WTC11 (cell line): ENCODE results near the gene ZNF668. TPM values are rescaled to one million over a fixed set of nuclear protein-coding genes. Genes with fewer than 3 reads are reported as not detected.

ENCODE experiments used
- ATAC-seq: fragments of 200-7000 bp; cut with Tn5 transposase; 2 replicates; pipeline ENCODE4 v1.10.0; 2021; ENCODE audit warnings: mild to moderate bottlenecking, moderate library complexity
- CTCF ChIA-PET: fragments of 300-600 bp; sonication (Branson Sonifier 250); formaldehyde crosslinking; loops from one replicate; lab custom pipeline; 2021; ENCODE audit warnings: antibody characterized with exemption; lab: Charles Lee
- POLR2A ChIA-PET: fragments of 350-600 bp; sonication (Branson Sonifier 250); formaldehyde crosslinking; loops from one replicate; lab custom pipeline; 2021; ENCODE audit warnings: antibody characterized with exemption; lab: Charles Lee
- DNase-seq: peaks from one replicate; pipeline ENCODE4 v3.0.0; 2021; ENCODE audit warnings: low spot score
- H3K27ac Mint-ChIP-seq: 2 replicates; pipeline ENCODE4 v1.8.0; 2021; ENCODE audit warnings: mixed read lengths
- H3K27me3 Mint-ChIP-seq: 2 replicates; pipeline ENCODE4 v1.8.0; 2021; ENCODE audit warnings: low read depth, mild to moderate bottlenecking, moderate library complexity, mixed read lengths
- H3K36me3 Mint-ChIP-seq: 2 replicates; pipeline ENCODE4 v1.8.0; 2021; ENCODE audit warnings: mixed read lengths
- H3K4me1 Mint-ChIP-seq: 2 replicates; pipeline ENCODE4 v1.8.0; 2022; ENCODE audit warnings: mixed read lengths
- H3K4me3 Mint-ChIP-seq: 2 replicates; pipeline ENCODE4 v1.8.0; 2021; ENCODE audit warnings: mild to moderate bottlenecking, moderate library complexity, mixed read lengths
- H3K9me3 Mint-ChIP-seq: 2 replicates; pipeline ENCODE4 v1.8.0; 2021; ENCODE audit warnings: mixed read lengths
- ATF2 ChIP-seq: sonication (generic); formaldehyde crosslinking; IDR thresholded peaks from 2 replicates; pipeline ENCODE4 v1.8.1; 2022; ENCODE audit warnings: low read depth, missing genetic modification reagents, borderline replicate concordance
- CREM ChIP-seq: sonication (generic); formaldehyde crosslinking; IDR thresholded peaks from 2 replicates; pipeline ENCODE4 v1.8.1; 2022; ENCODE audit warnings: mild to moderate bottlenecking, missing genetic modification reagents, moderate library complexity
- FOXP1 ChIP-seq: sonication (generic); formaldehyde crosslinking; IDR thresholded peaks from 2 replicates; pipeline ENCODE4 v1.8.0; 2022; ENCODE audit warnings: missing genetic modification reagents, mild to moderate bottlenecking, moderate library complexity, borderline replicate concordance
- GRHL2 ChIP-seq: fragments of 250-450 bp; sonication (Bioruptor Pico); IDR thresholded peaks from 2 replicates; pipeline ENCODE4 v1.8.0; 2022; ENCODE audit warnings: mild to moderate bottlenecking, moderate library complexity; ENCODE audit not compliant: insufficient replicate concordance, severe bottlenecking
- IRF2 ChIP-seq: sonication (generic); formaldehyde crosslinking; IDR thresholded peaks from 2 replicates; pipeline ENCODE4 v1.8.0; 2022; ENCODE audit warnings: low read depth, missing genetic modification reagents, borderline replicate concordance
- KAT7 ChIP-seq: sonication (generic); formaldehyde crosslinking; IDR thresholded peaks from 2 replicates; pipeline ENCODE4 v1.8.1; 2023; ENCODE audit warnings: missing genetic modification reagents, mild to moderate bottlenecking, borderline replicate concordance
- NR1H2 ChIP-seq: sonication (generic); formaldehyde crosslinking; IDR thresholded peaks from 2 replicates; pipeline ENCODE4 v1.9.0; 2021; ENCODE audit warnings: mild to moderate bottlenecking, moderate library complexity, missing genetic modification reagents
- NR2C2 ChIP-seq: sonication (generic); formaldehyde crosslinking; IDR thresholded peaks from 2 replicates; pipeline ENCODE4 v1.8.0; 2022; ENCODE audit warnings: mild to moderate bottlenecking, missing genetic modification reagents
- SOX15 ChIP-seq: fragments of 250-450 bp; sonication (Bioruptor Pico); IDR thresholded peaks from 2 replicates; pipeline ENCODE4 v1.9.0; 2021; ENCODE audit warnings: mild to moderate bottlenecking
- USF1 ChIP-seq: sonication (generic); formaldehyde crosslinking; IDR thresholded peaks from 2 replicates; pipeline ENCODE4 v1.8.0; 2022; ENCODE audit warnings: mild to moderate bottlenecking, missing genetic modification reagents
- ZMAT4 ChIP-seq: fragments of 250-450 bp; sonication (Bioruptor Pico); IDR thresholded peaks from 2 replicates; pipeline ENCODE4 v1.9.0; 2021; ENCODE audit warnings: mild to moderate bottlenecking
- ZNF317 ChIP-seq: sonication (generic); formaldehyde crosslinking; IDR thresholded peaks from 2 replicates; pipeline ENCODE4 v1.8.1; 2023; ENCODE audit warnings: low read depth, mild to moderate bottlenecking, moderate library complexity, missing genetic modification reagents, borderline replicate concordance
- ZNF396 ChIP-seq: fragments of 250-450 bp; sonication (Bioruptor Pico); IDR thresholded peaks from 2 replicates; pipeline ENCODE4 v1.8.0; 2021; ENCODE audit warnings: mild to moderate bottlenecking, moderate library complexity, borderline replicate concordance
- ZNF416 ChIP-seq: fragments of 250-450 bp; sonication (Bioruptor Pico); IDR thresholded peaks from 2 replicates; pipeline ENCODE4 v1.9.0; 2021; ENCODE audit warnings: mild to moderate bottlenecking, inconsistent platforms
- ZNF423 ChIP-seq: fragments of 250-450 bp; sonication (Bioruptor Pico); IDR thresholded peaks from 2 replicates; pipeline ENCODE4 v2.1.2; 2022; ENCODE audit warnings: mild to moderate bottlenecking, moderate library complexity
- total RNA-seq: library from RNA; stranded (reverse); gene quantifications from 3 replicates; pipeline ENCODE4 v1.2.3, GENCODE V29; 2021
- TF ChIP-seq, protein P1 (sequence below): sonication (generic); formaldehyde crosslinking; IDR thresholded peaks from 2 replicates; pipeline ENCODE4 v1.8.1; 2022; ENCODE audit warnings: mild to moderate bottlenecking, moderate library complexity, missing genetic modification reagents
- TF ChIP-seq, protein P2 (sequence below): sonication (generic); formaldehyde crosslinking; IDR thresholded peaks from 2 replicates; pipeline ENCODE4 v1.8.1; 2023; ENCODE audit warnings: mild to moderate bottlenecking, missing genetic modification reagents
- TF ChIP-seq, protein P3 (sequence below): fragments of 200-600 bp; IDR thresholded peaks from 2 replicates; pipeline ENCODE4 v1.8.0; 2022; ENCODE audit warnings: antibody characterized with exemption

Gene ZNF668
- total RNA-seq, 1 experiment from 2014 or later = 17.3 TPM

DNA sequence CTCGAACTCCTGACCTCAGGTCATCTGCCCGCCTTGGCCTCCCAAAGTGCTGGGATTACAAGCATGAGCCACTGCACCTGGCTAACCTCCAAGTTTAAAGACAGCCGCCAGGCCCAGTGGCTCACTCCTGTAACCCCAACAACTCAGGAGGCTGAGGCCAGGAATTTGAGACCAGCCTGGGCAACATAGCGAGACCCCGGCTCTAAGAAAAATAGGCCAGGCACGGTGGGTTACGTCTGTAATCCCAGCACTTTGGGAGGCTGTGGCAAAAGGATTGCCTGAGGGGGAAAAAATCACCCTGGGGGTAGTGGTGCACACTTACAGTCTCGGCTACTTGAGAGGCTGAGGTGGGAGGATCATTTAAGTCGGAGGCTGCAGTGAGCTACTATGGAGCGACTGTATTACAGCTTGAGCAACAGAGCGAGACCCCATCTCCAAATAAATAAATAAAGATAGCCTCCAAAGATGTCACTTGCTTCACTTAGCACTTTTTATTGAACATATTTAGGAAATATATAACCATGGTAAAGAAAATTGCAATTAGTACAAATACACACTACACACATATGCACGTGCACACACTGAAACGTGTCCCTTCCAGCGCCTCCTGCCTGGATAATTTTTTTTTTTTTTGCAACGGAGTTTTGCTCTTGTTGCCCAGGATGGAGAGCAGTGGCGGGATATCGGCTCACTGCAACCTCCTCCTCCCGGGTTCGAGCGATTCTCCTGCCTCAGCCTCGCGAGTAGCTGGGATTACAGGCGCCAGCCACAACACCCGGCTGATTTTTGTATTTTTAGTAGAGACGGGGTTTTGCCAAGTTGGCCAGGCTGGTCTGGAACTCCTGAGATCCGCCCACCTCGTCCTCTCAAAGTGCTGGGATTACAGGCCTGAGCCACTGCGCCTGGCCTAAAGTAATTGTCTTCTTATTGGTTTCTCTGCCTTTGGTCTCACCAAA lies 32.7 kb upstream of the ZNF668 start:
- no peaks in the 10 kb centered on the region for H3K9me3 Mint-ChIP-seq
- ChIA-PET CTCF (interaction anchor here (0.7 to 3.0 kb wide), 2 partner anchors 13 to 35 kb away, joined by 3 to 9 read pairs; no protein-coding TSS in a partner anchor), POLR2A (interaction anchor here (0.5 kb wide), 1 partner anchor 10 kb away, joined by 4 read pairs; no protein-coding TSS in a partner anchor)
- peaks cover 4% of the 10 kb centered on the region for H3K27me3 Mint-ChIP-seq
- ATAC-seq = no peak
- DNase-seq = no peak
- peaks cover 23% of the 10 kb centered on the region for H3K36me3 Mint-ChIP-seq
- no peak overlapping the region for H3K27ac Mint-ChIP-seq
- TF ChIP-seq ZMAT4 (CRISPR knock-in tag) (no peak), ZNF317 (CRISPR knock-in tag) (no peak), CREM (CRISPR knock-in tag) (no peak), IRF2 (no peak), NR2C2 (no peak), SOX15 (no peak), KAT7 (no peak), FOXP1 (no peak), NR1H2 (CRISPR knock-in tag) (no peak), ZNF416 (no peak), ZNF396 (CRISPR knock-in tag) (no peak), GRHL2 (CRISPR knock-in tag) (no peak), ZNF423 (CRISPR knock-in tag) (no peak), ATF2 (CRISPR knock-in tag) (no peak), USF1 (CRISPR knock-in tag) (no peak)
- TF ChIP-seq, protein P1, sequence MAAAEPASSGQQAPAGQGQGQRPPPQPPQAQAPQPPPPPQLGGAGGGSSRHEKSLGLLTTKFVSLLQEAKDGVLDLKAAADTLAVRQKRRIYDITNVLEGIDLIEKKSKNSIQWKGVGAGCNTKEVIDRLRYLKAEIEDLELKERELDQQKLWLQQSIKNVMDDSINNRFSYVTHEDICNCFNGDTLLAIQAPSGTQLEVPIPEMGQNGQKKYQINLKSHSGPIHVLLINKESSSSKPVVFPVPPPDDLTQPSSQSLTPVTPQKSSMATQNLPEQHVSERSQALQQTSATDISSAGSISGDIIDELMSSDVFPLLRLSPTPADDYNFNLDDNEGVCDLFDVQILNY = no peak
- TF ChIP-seq, protein P2, sequence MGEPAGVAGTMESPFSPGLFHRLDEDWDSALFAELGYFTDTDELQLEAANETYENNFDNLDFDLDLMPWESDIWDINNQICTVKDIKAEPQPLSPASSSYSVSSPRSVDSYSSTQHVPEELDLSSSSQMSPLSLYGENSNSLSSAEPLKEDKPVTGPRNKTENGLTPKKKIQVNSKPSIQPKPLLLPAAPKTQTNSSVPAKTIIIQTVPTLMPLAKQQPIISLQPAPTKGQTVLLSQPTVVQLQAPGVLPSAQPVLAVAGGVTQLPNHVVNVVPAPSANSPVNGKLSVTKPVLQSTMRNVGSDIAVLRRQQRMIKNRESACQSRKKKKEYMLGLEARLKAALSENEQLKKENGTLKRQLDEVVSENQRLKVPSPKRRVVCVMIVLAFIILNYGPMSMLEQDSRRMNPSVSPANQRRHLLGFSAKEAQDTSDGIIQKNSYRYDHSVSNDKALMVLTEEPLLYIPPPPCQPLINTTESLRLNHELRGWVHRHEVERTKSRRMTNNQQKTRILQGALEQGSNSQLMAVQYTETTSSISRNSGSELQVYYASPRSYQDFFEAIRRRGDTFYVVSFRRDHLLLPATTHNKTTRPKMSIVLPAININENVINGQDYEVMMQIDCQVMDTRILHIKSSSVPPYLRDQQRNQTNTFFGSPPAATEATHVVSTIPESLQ (CRISPR knock-in tag) = no peak
- TF ChIP-seq, protein P3, sequence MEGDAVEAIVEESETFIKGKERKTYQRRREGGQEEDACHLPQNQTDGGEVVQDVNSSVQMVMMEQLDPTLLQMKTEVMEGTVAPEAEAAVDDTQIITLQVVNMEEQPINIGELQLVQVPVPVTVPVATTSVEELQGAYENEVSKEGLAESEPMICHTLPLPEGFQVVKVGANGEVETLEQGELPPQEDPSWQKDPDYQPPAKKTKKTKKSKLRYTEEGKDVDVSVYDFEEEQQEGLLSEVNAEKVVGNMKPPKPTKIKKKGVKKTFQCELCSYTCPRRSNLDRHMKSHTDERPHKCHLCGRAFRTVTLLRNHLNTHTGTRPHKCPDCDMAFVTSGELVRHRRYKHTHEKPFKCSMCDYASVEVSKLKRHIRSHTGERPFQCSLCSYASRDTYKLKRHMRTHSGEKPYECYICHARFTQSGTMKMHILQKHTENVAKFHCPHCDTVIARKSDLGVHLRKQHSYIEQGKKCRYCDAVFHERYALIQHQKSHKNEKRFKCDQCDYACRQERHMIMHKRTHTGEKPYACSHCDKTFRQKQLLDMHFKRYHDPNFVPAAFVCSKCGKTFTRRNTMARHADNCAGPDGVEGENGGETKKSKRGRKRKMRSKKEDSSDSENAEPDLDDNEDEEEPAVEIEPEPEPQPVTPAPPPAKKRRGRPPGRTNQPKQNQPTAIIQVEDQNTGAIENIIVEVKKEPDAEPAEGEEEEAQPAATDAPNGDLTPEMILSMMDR = no peak
- peaks cover 9% of the 10 kb centered on the region; the same call in 1 of the 2 replicates for H3K4me1 Mint-ChIP-seq
- H3K4me3 Mint-ChIP-seq = peak overlapping the region; percentile 74
